B cell (primary cell): ENCODE results near the gene BTG1.

Experiments used
- EZH2 ChIP-seq: IDR thresholded peaks from 2 replicates; pipeline ENCODE4 v1.6.1; 2012; ENCODE audit warnings: borderline replicate concordance, low read depth, mild to moderate bottlenecking, moderate library complexity, low read length; ENCODE audit not compliant: insufficient read depth, poor library complexity, severe bottlenecking
- TF ChIP-seq, protein P1 (sequence below): fragments of 200-600 bp; IDR thresholded peaks from one replicate; pipeline ENCODE4 v1.8.0; 2022; ENCODE audit warnings: antibody characterized with exemption, mild to moderate bottlenecking

DNA sequence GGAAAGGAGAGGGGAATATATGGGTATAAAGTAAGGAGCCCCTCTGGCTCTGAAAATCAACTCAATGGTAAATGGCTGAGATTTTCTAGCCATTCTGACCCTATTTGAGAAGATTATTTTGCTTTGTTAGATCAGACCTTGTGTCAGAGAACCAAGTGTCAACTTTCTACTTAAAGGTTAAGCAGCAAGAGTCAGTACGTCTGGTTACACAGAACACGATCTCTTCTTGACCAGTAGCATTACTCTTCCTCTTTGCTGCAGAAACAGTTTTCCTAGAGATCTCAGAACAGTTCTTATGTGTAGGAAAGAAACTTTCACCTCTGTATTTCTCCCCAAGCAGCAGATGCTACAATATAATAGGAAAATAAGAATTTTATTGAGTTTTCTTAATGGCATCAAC lies 47.4 kb upstream of the BTG1 start:
- TF ChIP-seq, protein P1, sequence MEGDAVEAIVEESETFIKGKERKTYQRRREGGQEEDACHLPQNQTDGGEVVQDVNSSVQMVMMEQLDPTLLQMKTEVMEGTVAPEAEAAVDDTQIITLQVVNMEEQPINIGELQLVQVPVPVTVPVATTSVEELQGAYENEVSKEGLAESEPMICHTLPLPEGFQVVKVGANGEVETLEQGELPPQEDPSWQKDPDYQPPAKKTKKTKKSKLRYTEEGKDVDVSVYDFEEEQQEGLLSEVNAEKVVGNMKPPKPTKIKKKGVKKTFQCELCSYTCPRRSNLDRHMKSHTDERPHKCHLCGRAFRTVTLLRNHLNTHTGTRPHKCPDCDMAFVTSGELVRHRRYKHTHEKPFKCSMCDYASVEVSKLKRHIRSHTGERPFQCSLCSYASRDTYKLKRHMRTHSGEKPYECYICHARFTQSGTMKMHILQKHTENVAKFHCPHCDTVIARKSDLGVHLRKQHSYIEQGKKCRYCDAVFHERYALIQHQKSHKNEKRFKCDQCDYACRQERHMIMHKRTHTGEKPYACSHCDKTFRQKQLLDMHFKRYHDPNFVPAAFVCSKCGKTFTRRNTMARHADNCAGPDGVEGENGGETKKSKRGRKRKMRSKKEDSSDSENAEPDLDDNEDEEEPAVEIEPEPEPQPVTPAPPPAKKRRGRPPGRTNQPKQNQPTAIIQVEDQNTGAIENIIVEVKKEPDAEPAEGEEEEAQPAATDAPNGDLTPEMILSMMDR: no peak
- no peak for TF ChIP-seq EZH2
